KMS-11 (cell line): Measurements from ENCODE around the gene CDH13.

ENCODE experiments used
- H2AFZ ChIP-seq: fragments of 200-600 bp; sonication (generic); 2 replicates; pipeline ENCODE4 v1.6.1; 2016; ENCODE audit warnings: antibody characterized with exemption, mixed run types, low read depth
- H3K27ac ChIP-seq: fragments of 200-600 bp; sonication (generic); 2 replicates; pipeline ENCODE4 v1.6.1; 2016; ENCODE audit warnings: mild to moderate bottlenecking, mixed run types
- H3K27me3 ChIP-seq: fragments of 200-600 bp; sonication (generic); 2 replicates; pipeline ENCODE4 v1.6.1; 2017; ENCODE audit warnings: mild to moderate bottlenecking, low read depth, mixed run types, moderate library complexity; ENCODE audit not compliant: insufficient read depth
- H3K36me3 ChIP-seq: fragments of 200-600 bp; sonication (generic); 2 replicates; pipeline ENCODE4 v1.6.1; 2017; ENCODE audit warnings: mild to moderate bottlenecking, mixed run types; ENCODE audit not compliant: insufficient read depth
- H3K4me1 ChIP-seq: fragments of 200-600 bp; sonication (generic); 2 replicates; pipeline ENCODE4 v1.6.1; 2016; ENCODE audit warnings: mild to moderate bottlenecking, low read depth, mixed run types; ENCODE audit not compliant: poor library complexity, severe bottlenecking
- H3K4me2 ChIP-seq: fragments of 200-600 bp; sonication (generic); 2 replicates; pipeline ENCODE4 v1.7.0; 2016; ENCODE audit warnings: mild to moderate bottlenecking, mixed run types
- H3K4me3 ChIP-seq: fragments of 200-600 bp; sonication (generic); IDR thresholded peaks from 2 replicates; pipeline ENCODE4 v1.6.1; 2017; ENCODE audit warnings: low read depth, low read length, mixed read lengths; ENCODE audit not compliant: insufficient read depth
- H3K79me2 ChIP-seq: fragments of 200-600 bp; sonication (generic); 2 replicates; pipeline ENCODE4 v1.6.1; 2016; ENCODE audit warnings: low read depth, mixed run types; ENCODE audit not compliant: insufficient read depth
- H3K9ac ChIP-seq: fragments of 200-600 bp; sonication (generic); 2 replicates; pipeline ENCODE4 v1.6.1; 2016; ENCODE audit warnings: mild to moderate bottlenecking, mixed run types
- H4K20me1 ChIP-seq: fragments of 200-600 bp; sonication (generic); 2 replicates; pipeline ENCODE4 v1.6.1; 2016; ENCODE audit warnings: mild to moderate bottlenecking, mixed run types; ENCODE audit not compliant: insufficient read depth
- CTCF ChIP-seq: fragments of 200-600 bp; sonication (generic); conservative IDR thresholded peaks from 2 replicates; pipeline ENCODE4 v1.6.1; 2017; ENCODE audit warnings: low read depth, mild to moderate bottlenecking, antibody characterized with exemption, low read length, moderate library complexity, mixed read lengths

Gene CDH13

GRCh38 chr16:83508295-83508694, 881.5 kb downstream of the CDH13 start:
- Histone ChIP-seq H3K27me3 (no peaks in the 10 kb centered on the region), H3K4me2 (no peak overlapping the region), H2AFZ (no peak overlapping the region), H3K79me2 (no peaks in the 10 kb centered on the region), H3K4me1 (no peaks in the 10 kb centered on the region), H4K20me1 (no peaks in the 10 kb centered on the region), H3K4me3 (no peak overlapping the region), H3K9ac (no peak overlapping the region), H3K27ac (no peak overlapping the region), H3K36me3 (no peaks in the 10 kb centered on the region)
- TF ChIP-seq CTCF: no peak

GRCh38 chr16:83509316-83509715, 882.5 kb downstream of the CDH13 start:
- Histone ChIP-seq H3K4me1 (no peaks in the 10 kb centered on the region), H2AFZ (no peak overlapping the region), H3K27ac (no peak overlapping the region), H3K9ac (no peak overlapping the region), H3K4me2 (no peak overlapping the region), H3K79me2 (no peaks in the 10 kb centered on the region), H4K20me1 (no peaks in the 10 kb centered on the region), H3K27me3 (no peaks in the 10 kb centered on the region), H3K4me3 (no peak overlapping the region), H3K36me3 (no peaks in the 10 kb centered on the region)
- TF ChIP-seq CTCF: no peak

GRCh38 chr16:83510906-83511305, 884.1 kb downstream of the CDH13 start:
- Histone ChIP-seq H3K9ac (no peak overlapping the region), H4K20me1 (no peaks in the 10 kb centered on the region), H3K79me2 (no peaks in the 10 kb centered on the region), H3K4me2 (no peak overlapping the region), H2AFZ (no peak overlapping the region), H3K27me3 (no peaks in the 10 kb centered on the region), H3K36me3 (no peaks in the 10 kb centered on the region), H3K4me1 (no peaks in the 10 kb centered on the region), H3K27ac (no peak overlapping the region), H3K4me3 (no peak overlapping the region)
- TF ChIP-seq CTCF: no peak

- Histone ChIP-seq H3K27me3 (no peaks in the 10 kb centered on the region), H3K79me2 (no peaks in the 10 kb centered on the region), H3K36me3 (no peaks in the 10 kb centered on the region), H3K4me1 (no peaks in the 10 kb centered on the region), H3K9ac (no peak overlapping the region), H3K27ac (no peak overlapping the region), H3K4me2 (no peak overlapping the region), H2AFZ (no peak overlapping the region), H3K4me3 (no peak overlapping the region), H4K20me1 (no peaks in the 10 kb centered on the region)
- TF ChIP-seq CTCF: no peak
Observed at GRCh38 chr16:83513008-83513755, 886.4 kb downstream of the CDH13 start.
